Right ventricle myocardium inferior (tissue), 1 donor: ENCODE measurements around the gene CRADD. TPM values are rescaled to one million over a fixed set of nuclear protein-coding genes. Genes with fewer than 3 reads are reported as not detected.
"Not testable (repeated sequence)": the region's sequence is repeated elsewhere in the genome, so short reads cannot be mapped to it uniquely, and the experiment has no call there.

Source experiments
- ATAC-seq: fragments of 200-7000 bp; cut with Tn5 transposase; one replicate; pipeline ENCODE4 v1.9.1; 2020; ENCODE audit warnings: mild to moderate bottlenecking, moderate library complexity
- DNase-seq: peaks from one replicate; pipeline ENCODE4 v3.0.0; 2021; ENCODE audit errors: missing footprints
- intact Hi-C: fragments of 100-400 bp; cut with DNase I; formaldehyde crosslinking; loops from one replicate; pipeline ENCODE4 v1.11.0; 2022
- total RNA-seq: library from RNA; stranded (reverse); fragmentation: NEBNext Ultra II Directional; extraction: Animal tissue kit (Norgen Biotek cat#: 25700); gene quantifications from one replicate; pipeline ENCODE4 v1.2.1, GENCODE V29; 2021
- donor health status: DM: no; HTN: yes; CAD: no; lungs with severe emphysema.

Gene CRADD
- total RNA-seq, 1 donor from 2014 or later, result 40.3 TPM

- no peak for DNase-seq
- intact Hi-C loops, result loop anchor here (5.0 kb wide), 1 partner anchor 58 kb away; no protein-coding TSS in a partner anchor
- no peak for ATAC-seq
These were observed 236.7 kb downstream of the CRADD start for GRCh38 chr12:93913845-93914244.

- intact Hi-C loops, result loop anchor here (5.0 kb wide), 1 partner anchor 58 kb away; no protein-coding TSS in a partner anchor
- no peak for ATAC-seq
- DNase-seq, result no peak
These were observed 237.1 kb downstream of the CRADD start for GRCh38 chr12:93914281-93914680.

GRCh38 chr12:93915411-93915810, 238.2 kb downstream of the CRADD start:
- ATAC-seq (no peak), DNase-seq (no peak)
- intact Hi-C loops, result no loop called here

- intact Hi-C loops, result no loop called here
- ATAC-seq (no peak), DNase-seq (no peak)
These were observed 239.2 kb downstream of the CRADD start for GRCh38 chr12:93916402-93916801.

GRCh38 chr12:93918262-93918661, 241.1 kb downstream of the CRADD start:
- intact Hi-C loops, result no loop called here
- DNase-seq (no peak), ATAC-seq (no peak)

GRCh38 chr12:93918900-93919299, 241.7 kb downstream of the CRADD start:
- DNase-seq, result no peak
- no peak for ATAC-seq
- intact Hi-C loops, result no loop called here

GRCh38 chr12:93921521-93921920, 244.3 kb downstream of the CRADD start:
- no peak for ATAC-seq
- no peak for DNase-seq
- intact Hi-C loops, result no loop called here

- intact Hi-C loops, result no loop called here
- no peak for ATAC-seq
- DNase-seq, result no peak
These were observed 245.4 kb downstream of the CRADD start for GRCh38 chr12:93922583-93923006.

- no peak for ATAC-seq
- intact Hi-C loops, result no loop called here
- no peak for DNase-seq
These were observed 247.2 kb downstream of the CRADD start for GRCh38 chr12:93924367-93924766.

- ATAC-seq, result no peak
- intact Hi-C loops, result no loop called here
- DNase-seq, result no peak
These were observed 248.5 kb downstream of the CRADD start for GRCh38 chr12:93925585-93926205.

- ATAC-seq (no peak), DNase-seq (no peak)
- intact Hi-C loops, result no loop called here
These were observed 249.1 kb downstream of the CRADD start for GRCh38 chr12:93926237-93926636.

- ATAC-seq, intact Hi-C loops, DNase-seq: not testable (repeated sequence)
These were observed 251.9 kb downstream of the CRADD start for GRCh38 chr12:93929081-93929480.

- DNase-seq (no peak), ATAC-seq (no peak)
- intact Hi-C loops, result no loop called here
These were observed 260.6 kb downstream of the CRADD start for GRCh38 chr12:93937812-93938211.

GRCh38 chr12:93938317-93938716, 261.1 kb downstream of the CRADD start:
- DNase-seq (no peak), ATAC-seq (no peak)
- intact Hi-C loops, result no loop called here

- no peak for DNase-seq
- intact Hi-C loops, result no loop called here
- no peak for ATAC-seq
These were observed 261.8 kb downstream of the CRADD start for GRCh38 chr12:93938931-93939330.

GRCh38 chr12:93939641-93940325, 262.6 kb downstream of the CRADD start:
- intact Hi-C loops, result no loop called here
- no peak for ATAC-seq
- DNase-seq, result no peak

GRCh38 chr12:93943780-93944179, 266.6 kb downstream of the CRADD start:
- ATAC-seq (peak; percentile 76), DNase-seq (no peak)
- intact Hi-C loops, result no loop called here

GRCh38 chr12:93944201-93944600, 267.0 kb downstream of the CRADD start:
- DNase-seq, result no peak
- intact Hi-C loops, result no loop called here
- ATAC-seq, result no peak
